Activated T-cell treated with anti-CD3 and anti-CD28 coated beads, Interleukin-2, amount 50 U/mL, for 4 hours (primary cell): ENCODE data around the gene SIK3. TPM values are rescaled to one million over a fixed set of nuclear protein-coding genes. Genes with fewer than 3 reads are reported as not detected.

ENCODE experiments used
- ATAC-seq, 2 donors: fragments of 200-7000 bp; cut with Tn5 transposase; one replicate each; pipeline ENCODE4 v1.10.0; 2021
- DNase-seq: peaks from one replicate; pipeline ENCODE4 v3.0.0-alpha.2; 2020
- H3K27me3 Mint-ChIP-seq: one replicate; pipeline ENCODE4 v1.8.0; 2021; ENCODE audit warnings: low read depth, mixed read lengths
- H3K36me3 Mint-ChIP-seq: one replicate; pipeline ENCODE4 v1.8.0; 2022; ENCODE audit warnings: mixed read lengths; ENCODE audit not compliant: insufficient read depth
- H3K4me1 Mint-ChIP-seq: one replicate; pipeline ENCODE4 v1.8.0; 2021; ENCODE audit warnings: low read depth, mixed read lengths
- H3K4me3 Mint-ChIP-seq: one replicate; pipeline ENCODE4 v1.8.0; 2021; ENCODE audit warnings: mild to moderate bottlenecking, moderate library complexity, mixed read lengths
- H3K9me3 Mint-ChIP-seq: one replicate; pipeline ENCODE4 v1.8.0; 2021; ENCODE audit warnings: mixed read lengths
- total RNA-seq, 3 donors: library from RNA; stranded (reverse); gene quantifications; one replicate each; pipeline ENCODE4 v1.2.1, GENCODE V29; 2021

SIK3 gene
- total RNA-seq, 3 donors from 2014 or later, result 28.7 to 48.8 (median 36.5) TPM

GRCh38 chr11:116849060-116849459, 249.2 kb downstream of the SIK3 start:
- Mint-ChIP-seq H3K36me3 (peaks cover 38% of the 10 kb centered on the region), H3K4me1 (peaks cover 38% of the 10 kb centered on the region), H3K4me3 (no peak overlapping the region), H3K9me3 (no peaks in the 10 kb centered on the region), H3K27me3 (no peaks in the 10 kb centered on the region)
- DNase-seq (no peak), ATAC-seq (no peak)

- no peaks in the 10 kb centered on the region for H3K27me3 Mint-ChIP-seq
- no peak overlapping the region for H3K4me3 Mint-ChIP-seq
- H3K9me3 Mint-ChIP-seq, result no peaks in the 10 kb centered on the region
- peaks cover 43% of the 10 kb centered on the region for H3K36me3 Mint-ChIP-seq
- H3K4me1 Mint-ChIP-seq, result peaks cover 24% of the 10 kb centered on the region
- no peak for DNase-seq
- ATAC-seq, result no peak
Measured at GRCh38 chr11:116847612-116848011, 250.6 kb downstream of the SIK3 start.

DNA sequence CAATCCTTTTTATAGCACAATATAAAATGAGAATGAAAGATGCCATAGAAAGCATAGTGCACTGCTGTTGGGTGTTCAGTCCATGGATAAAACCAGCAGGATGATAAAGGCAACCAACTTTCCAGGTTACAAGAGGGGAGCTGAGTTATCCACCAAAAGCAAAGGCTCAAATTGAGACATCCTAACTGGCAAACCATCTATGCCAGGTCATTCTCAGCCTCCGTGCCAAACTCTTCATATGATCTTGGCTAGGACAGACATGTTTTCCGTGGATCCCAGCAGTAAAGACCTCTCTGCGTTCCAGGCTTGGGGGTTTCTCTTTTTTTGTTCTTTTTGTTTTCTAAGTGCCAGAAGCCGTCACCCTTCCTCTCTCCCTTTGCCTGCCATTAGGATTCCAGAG, 253.5 kb downstream of the SIK3 start:
- H3K4me3 Mint-ChIP-seq, result no peak overlapping the region
- peaks cover under 1% of the 10 kb centered on the region for H3K4me1 Mint-ChIP-seq
- no peak for ATAC-seq
- DNase-seq, result no peak
- H3K9me3 Mint-ChIP-seq, result no peaks in the 10 kb centered on the region
- H3K27me3 Mint-ChIP-seq, result no peaks in the 10 kb centered on the region
- peaks cover 39% of the 10 kb centered on the region for H3K36me3 Mint-ChIP-seq

- no peaks in the 10 kb centered on the region for H3K27me3 Mint-ChIP-seq
- peaks cover 34% of the 10 kb centered on the region for H3K36me3 Mint-ChIP-seq
- ATAC-seq (no peak), DNase-seq (no peak)
- no peaks in the 10 kb centered on the region for H3K4me1 Mint-ChIP-seq
- H3K4me3 Mint-ChIP-seq, result no peak overlapping the region
- no peaks in the 10 kb centered on the region for H3K9me3 Mint-ChIP-seq
Measured at GRCh38 chr11:116843661-116844060, 254.6 kb downstream of the SIK3 start.

DNA sequence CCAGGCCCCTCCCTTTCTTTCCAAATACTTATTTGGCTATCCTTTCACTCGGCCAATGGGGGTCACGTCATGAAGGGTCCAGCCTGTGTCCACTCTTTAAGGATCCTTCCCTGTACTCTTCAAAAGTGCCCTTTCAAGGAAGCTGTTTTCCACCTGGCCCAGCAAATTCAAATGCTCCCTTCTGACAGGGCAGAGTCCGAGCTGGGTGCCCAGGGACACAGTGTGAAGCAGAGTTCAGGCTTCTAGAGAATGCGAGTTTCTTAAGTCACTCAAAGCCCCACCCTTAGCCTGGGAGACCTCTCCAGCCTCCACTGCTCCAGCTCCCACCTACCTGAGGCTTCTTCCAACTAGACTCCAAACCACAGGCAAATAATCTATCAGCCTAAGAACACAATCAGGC, 255.3 kb downstream of the SIK3 start:
- peaks cover 30% of the 10 kb centered on the region for H3K36me3 Mint-ChIP-seq
- DNase-seq, result no peak
- no peaks in the 10 kb centered on the region for H3K27me3 Mint-ChIP-seq
- ATAC-seq, result no peak
- H3K4me1 Mint-ChIP-seq, result no peaks in the 10 kb centered on the region
- no peaks in the 10 kb centered on the region for H3K9me3 Mint-ChIP-seq
- no peak overlapping the region for H3K4me3 Mint-ChIP-seq

DNA sequence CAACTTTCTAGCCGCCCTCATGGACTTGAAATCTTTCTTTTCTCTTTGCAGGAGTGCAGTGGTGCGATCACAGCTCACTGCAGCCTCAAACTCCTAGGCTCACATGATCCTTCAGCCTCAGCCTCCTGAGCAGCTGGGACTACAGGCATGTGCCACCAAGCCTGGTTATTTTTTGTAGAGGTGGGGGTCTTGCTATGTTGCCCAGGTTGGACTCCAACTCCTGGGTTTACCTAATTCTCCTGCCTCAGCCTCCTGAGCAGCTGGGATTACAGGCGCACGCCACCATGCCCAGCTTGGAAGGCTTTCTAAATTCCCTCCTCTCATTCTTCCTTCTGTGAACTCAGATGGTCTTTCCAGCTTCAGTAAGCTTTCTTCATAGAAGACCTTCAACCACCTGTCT, 256.1 kb downstream of the SIK3 start:
- Mint-ChIP-seq H3K9me3 (no peaks in the 10 kb centered on the region), H3K27me3 (no peaks in the 10 kb centered on the region), H3K4me3 (no peak overlapping the region), H3K36me3 (peaks cover 26% of the 10 kb centered on the region), H3K4me1 (no peaks in the 10 kb centered on the region)
- ATAC-seq (no peak), DNase-seq (no peak)

GRCh38 chr11:116840746-116841296, 257.4 kb downstream of the SIK3 start:
- ATAC-seq (no peak), DNase-seq (no peak)
- H3K27me3 Mint-ChIP-seq, result no peaks in the 10 kb centered on the region
- H3K4me3 Mint-ChIP-seq, result no peak overlapping the region
- H3K36me3 Mint-ChIP-seq, result peaks cover 14% of the 10 kb centered on the region
- H3K4me1 Mint-ChIP-seq, result no peaks in the 10 kb centered on the region
- no peaks in the 10 kb centered on the region for H3K9me3 Mint-ChIP-seq

DNA sequence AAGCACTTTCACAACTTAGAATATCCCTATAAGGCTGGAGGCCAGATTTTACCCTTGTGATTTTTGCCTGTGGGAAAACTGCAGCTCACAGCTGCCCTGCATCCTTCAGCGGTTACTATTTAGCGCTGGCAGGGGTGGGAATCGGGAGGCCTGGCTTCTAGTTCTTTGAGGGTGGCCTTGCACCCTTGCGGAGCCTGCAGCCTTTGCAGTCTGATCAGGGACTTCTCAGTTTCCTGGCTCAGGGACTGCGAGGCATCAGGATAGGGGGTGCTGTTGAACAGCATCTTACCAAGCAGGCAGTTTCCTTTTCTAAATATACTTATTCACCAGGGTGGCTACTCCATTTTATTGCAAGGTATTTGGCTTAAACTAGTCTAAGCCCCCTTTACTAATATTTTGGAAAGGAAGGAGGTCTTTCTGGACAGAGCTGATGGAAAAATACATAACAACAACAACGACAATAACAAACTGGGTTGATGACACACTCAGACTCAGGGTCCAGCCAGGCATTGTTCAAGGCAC, 257.9 kb downstream of the SIK3 start:
- DNase-seq (no peak), ATAC-seq (no peak)
- H3K27me3 Mint-ChIP-seq, result no peaks in the 10 kb centered on the region
- H3K4me1 Mint-ChIP-seq, result peaks cover 3% of the 10 kb centered on the region
- no peak overlapping the region for H3K4me3 Mint-ChIP-seq
- peaks cover 11% of the 10 kb centered on the region for H3K36me3 Mint-ChIP-seq
- H3K9me3 Mint-ChIP-seq, result no peaks in the 10 kb centered on the region

DNA sequence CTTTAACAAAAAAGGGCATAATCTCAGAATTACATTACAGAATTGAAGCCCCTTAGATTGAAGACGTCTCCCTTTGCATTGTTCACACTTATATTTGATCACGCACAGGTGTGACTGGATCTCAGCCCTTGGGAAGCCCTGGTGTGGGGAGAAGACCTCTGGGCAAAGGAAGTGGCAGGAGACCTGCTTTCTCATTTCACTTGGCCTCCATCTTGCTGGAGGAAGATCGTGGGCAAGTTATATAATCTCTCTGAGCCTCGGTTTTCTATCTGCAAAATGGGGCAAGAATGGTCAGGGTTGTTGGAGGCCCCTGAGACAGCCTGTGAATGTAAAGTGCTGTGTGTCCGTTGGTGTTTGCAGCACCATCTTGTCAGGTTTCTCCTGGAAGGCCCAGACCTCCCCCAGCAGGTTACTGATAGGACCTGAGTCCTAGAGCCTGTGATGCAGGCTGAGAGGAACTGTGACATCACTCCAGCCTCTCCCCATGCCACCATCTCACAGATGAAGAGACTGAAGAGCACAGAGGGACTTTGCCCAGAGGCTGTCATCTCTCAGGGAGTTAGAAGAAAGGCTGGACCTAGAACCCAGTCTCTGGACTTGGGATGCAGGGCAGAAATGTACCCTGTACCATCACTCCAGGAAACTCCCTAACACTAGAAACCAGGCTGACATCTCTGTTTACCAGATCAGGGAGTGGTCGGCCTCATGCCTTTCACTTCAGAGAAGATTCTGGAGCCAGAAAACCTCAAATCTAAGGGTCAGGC, 259.7 kb downstream of the SIK3 start:
- no peak overlapping the region for H3K4me3 Mint-ChIP-seq
- peaks cover 5% of the 10 kb centered on the region for H3K36me3 Mint-ChIP-seq
- H3K27me3 Mint-ChIP-seq, result no peaks in the 10 kb centered on the region

DNA sequence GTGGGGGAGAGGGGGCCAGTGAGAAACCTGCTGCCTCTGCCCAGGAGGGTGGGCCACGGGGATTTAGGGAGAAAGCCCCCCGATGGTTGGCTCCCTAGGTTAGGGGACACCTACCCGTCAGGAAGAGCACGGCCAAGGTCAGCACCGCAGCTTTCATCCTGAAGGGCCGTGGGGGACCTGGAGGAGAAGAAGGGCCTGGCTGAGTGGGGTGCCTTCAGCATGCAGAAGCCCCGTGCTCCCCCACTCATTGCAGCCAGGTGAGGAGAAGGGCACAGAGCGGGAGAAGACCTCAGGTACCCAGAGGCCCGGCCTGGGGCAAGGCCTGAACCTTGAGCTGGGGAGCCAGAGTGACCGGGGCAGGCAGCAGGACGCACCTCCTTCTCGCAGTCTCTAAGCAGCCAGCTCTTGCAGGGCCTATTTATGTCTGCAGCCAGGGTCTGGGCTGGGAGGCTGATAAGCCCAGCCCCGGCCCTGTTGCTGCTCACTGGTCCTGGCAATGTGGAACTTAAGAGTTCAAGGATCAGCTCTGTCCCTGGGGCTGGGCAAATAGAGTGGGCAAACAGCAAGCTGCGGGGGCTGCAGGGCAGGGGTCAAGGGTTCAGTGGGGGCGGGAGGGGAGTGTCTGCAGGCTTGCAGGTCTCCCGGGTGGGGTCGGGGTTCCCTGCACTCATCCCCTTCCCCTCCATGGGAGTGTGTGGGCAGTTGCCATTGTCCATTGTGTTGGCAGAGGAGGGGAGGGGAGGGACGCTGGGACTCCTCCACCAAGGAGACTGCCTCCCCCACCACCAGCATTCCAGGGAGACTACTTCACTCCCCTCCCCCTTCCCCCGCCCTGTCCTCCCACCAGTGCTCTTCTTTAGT, 260.8 kb downstream of the SIK3 start, which contains the start of gene APOA1:
TSS of gene APOA1 (minus strand) at position 392 of the 861 bp plus-strand sequence. CDS start at position 157, 235 bp downstream.
- Mint-ChIP-seq H3K9me3 (no peaks in the 10 kb centered on the region), H3K36me3 (no peaks in the 10 kb centered on the region), H3K27me3 (no peaks in the 10 kb centered on the region), H3K4me1 (peaks cover 8% of the 10 kb centered on the region), H3K4me3 (no peak within 1 kb of the TSS)
- ATAC-seq, result no peak
- no peak for DNase-seq

More for the DNA sequence above, 259.7 kb downstream of the SIK3 start:
- DNase-seq, result no peak
- peaks cover 8% of the 10 kb centered on the region for H3K4me1 Mint-ChIP-seq
- no peaks in the 10 kb centered on the region for H3K9me3 Mint-ChIP-seq
- ATAC-seq, result no peak

DNA sequence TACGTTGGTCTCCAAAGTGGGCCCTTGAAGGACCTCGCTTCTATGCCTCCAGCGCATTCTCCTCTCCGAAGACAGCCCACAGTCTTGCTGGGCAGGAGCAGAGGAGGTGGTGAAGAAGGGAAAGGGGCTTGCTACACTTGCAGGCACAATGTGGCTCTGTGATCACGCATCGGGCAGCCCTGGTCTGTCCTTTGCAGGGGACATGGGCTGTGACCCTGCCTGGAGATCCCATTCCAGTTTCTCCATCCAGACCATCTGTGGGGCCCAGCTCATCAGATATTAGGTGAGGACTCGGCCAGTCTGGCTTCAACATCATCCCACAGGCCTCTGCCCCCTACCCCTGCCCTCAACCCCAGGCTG, 261.6 kb downstream of the SIK3 start:
- H3K36me3 Mint-ChIP-seq, result no peaks in the 10 kb centered on the region
- H3K4me1 Mint-ChIP-seq, result peaks cover 8% of the 10 kb centered on the region
- no peak for ATAC-seq
- DNase-seq, result no peak
- H3K4me3 Mint-ChIP-seq, result no peak overlapping the region
- H3K9me3 Mint-ChIP-seq, result no peaks in the 10 kb centered on the region
- H3K27me3 Mint-ChIP-seq, result no peaks in the 10 kb centered on the region

DNA sequence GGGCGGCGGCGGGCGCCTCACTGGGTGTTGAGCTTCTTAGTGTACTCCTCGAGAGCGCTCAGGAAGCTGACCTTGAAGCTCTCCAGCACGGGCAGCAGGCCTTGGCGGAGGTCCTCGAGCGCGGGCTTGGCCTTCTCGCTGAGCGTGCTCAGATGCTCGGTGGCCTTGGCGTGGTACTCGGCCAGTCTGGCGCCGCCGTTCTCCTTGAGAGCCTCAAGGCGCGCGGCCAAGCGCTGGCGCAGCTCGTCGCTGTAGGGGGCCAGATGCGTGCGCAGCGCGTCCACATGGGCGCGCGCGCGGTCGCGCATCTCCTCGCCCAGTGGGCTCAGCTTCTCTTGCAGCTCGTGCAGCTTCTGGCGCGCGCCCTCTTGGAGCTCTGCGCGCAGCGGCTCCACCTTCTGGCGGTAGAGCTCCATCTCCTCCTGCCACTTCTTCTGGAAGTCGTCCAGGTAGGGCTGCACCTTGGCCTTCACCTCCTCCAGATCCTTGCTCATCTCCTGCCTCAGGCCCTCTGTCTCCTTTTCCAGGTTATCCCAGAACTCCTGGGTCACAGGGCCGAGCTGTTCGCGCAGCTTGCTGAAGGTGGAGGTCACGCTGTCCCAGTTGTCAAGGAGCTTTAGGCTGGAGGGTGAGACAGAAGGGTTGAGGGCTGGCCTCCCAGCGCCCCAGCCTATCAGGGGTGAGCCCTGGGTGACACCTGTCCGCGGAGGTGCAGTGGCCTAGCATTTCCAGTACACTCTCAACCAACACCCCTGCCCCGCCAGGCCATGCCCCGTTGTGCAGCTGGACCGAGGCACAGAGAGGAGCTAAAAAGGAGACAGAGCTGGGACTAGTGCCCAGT, 262.2 kb downstream of the SIK3 start:
- peak; percentile 72 for DNase-seq
- peak; percentile 94 for ATAC-seq
- H3K4me3 Mint-ChIP-seq, result peak overlapping the region; percentile 67
- no peaks in the 10 kb centered on the region for H3K36me3 Mint-ChIP-seq
- H3K27me3 Mint-ChIP-seq, result no peaks in the 10 kb centered on the region
- H3K9me3 Mint-ChIP-seq, result no peaks in the 10 kb centered on the region
- H3K4me1 Mint-ChIP-seq, result peaks cover 8% of the 10 kb centered on the region

GRCh38 chr11:116835042-116835772, 263.0 kb downstream of the SIK3 start:
- H3K9me3 Mint-ChIP-seq, result no peaks in the 10 kb centered on the region
- ATAC-seq (no peak), DNase-seq (no peak)
- H3K27me3 Mint-ChIP-seq, result no peaks in the 10 kb centered on the region
- H3K4me3 Mint-ChIP-seq, result peak overlapping the region; percentile 67
- peaks cover 8% of the 10 kb centered on the region for H3K4me1 Mint-ChIP-seq
- H3K36me3 Mint-ChIP-seq, result no peaks in the 10 kb centered on the region
